ENCODE measurements around the gene ENDOV.

ENDOV gene

DNA sequence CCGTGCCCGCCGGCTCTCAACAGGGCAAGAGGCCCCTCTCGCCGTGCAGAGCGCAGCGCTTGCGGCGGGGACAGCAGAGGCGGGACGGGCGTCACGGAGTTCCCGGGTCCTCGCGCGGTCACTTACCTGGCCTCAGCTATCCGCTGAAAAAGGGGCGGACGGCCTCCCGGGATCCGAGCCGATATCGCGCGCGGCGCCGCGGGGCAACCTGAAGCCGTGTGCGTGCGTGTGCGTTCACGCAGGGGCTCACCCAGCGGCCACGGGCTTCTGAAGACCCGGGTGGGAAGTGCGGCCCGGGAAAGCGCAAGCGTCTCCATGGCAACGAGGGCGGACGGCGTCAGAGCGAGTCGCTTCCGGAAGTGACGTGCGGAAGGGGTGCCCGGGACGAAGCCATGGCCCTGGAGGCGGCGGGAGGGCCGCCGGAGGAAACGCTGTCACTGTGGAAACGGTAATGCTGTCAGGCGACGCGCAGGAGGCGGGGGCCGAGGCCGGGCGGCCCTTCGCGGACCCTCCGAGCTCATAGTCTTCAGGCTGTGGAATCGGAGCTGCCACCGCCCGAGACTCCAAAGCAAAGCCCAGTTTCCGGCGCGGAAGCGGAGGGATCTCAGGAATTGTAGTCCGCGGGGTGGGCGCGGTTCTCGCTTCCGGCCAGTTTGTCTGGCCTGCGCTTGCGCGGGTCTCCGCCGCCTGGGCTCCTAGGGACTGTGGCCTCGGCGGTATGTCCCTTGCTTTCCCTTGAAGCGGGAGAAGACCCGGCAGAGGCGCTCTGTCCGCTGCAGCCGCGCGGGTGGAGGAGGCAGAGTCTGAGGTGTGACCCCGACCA is at the start of gene ENDOV:
Gene ENDOV, plus strand, starts transcription at position 365 of the 823 bp plus-strand sequence. Its CDS starts 28 bp downstream, at position 393.
- DNase-seq = peak; percentile 87

DNA sequence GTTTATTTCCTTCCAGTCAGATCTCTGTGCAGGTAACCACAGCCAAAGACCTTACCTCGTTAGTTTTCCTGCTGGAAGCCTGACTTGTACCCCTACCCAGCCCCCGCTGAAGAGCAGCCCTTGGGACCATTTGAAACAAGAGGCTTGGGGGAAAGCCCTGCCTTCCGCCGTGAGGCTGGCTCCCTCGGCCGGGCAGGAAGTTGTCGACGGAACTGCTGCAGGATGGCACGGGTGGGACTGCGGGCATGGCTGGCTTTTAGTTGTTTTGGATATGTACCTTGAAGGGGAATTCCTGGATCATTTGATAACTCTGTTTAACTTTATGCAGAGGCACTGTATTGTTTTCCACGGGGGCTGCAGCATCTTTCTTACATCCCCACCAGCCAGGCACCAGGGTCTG is 49.0 kb upstream of the ENDOV start:
- DNase-seq = no peak

- no peak for DNase-seq
Observed at GRCh38 chr17:80367503-80367902, 47.5 kb upstream of the ENDOV start.

DNA sequence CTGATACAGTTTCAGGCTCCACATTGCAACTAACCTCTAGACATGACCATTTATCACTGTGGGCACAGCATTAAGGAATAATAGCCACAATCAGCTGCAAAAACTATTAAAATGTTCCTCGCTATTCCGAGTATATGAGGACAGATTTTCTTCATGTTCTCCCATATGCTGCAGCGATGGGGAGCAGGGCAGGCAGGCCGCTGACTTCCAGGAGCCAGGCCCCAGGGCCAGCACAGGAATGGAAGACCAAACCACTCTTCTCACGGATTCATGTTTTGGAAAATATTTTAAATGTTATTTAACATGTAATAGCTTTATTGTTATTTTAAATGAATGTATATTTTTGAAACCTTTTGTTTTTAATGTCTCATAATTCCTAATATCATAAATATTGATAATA is 43.8 kb upstream of the ENDOV start:
- no peak for DNase-seq

- DNase-seq = no peak
Observed at GRCh38 chr17:80372456-80372855, 42.5 kb upstream of the ENDOV start.

DNA sequence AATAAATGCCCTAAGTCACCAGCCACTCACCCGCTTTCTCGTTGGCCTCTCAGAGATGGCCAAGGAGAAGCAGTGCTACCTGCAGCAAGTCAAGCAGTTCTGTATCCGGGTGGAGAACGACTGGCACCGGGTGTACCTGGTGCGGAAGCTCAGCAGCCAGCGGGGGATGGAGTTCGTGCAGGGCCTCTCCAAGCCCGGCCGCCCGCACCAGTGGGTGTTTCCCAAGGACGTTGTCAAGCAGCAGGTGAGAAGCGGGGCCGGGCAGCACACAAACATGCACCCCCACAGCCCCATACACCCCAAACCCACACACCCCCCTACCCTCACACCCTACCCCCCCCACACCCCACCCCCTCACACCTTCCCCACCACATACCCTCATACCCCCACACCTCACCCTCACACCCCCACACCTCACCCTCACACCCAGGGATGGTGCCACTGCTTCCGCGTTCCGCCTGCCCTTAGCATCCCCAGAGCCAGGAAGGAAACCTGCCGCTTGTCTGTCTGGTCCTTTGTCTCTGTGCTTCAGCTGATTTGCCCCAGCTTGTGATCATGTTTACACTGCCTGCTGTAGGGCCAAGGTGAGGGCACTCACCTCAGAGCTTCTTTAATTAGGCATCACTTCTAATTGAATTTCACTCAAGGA is 41.9 kb upstream of the ENDOV start:
- DNase-seq = no peak

- no peak for DNase-seq
Observed at GRCh38 chr17:80374039-80374731, 40.8 kb upstream of the ENDOV start.

GRCh38 chr17:80374732-80375585 is 40.0 kb upstream of the ENDOV start:
- DNase-seq = no peak

DNA sequence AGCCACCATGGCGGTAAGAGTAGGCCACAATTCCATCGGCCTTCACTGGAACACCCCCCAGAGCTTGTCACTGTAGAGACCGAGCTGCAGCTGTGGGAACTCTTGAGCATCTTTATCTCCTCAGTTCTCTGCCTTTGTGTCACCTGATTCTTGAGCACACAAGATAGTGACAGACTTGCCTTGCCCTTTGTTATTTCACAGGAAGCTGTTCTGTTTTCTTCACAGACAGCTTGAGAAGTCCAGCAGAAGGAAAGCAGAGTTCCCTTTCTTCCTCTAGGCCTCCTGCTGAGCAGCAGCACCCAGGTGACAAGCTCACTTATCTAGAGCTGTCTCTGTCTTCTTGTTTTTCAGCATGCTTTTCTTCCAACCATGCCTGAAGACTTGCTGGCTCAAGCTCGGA is 38.4 kb upstream of the ENDOV start:
- no peak for DNase-seq

- DNase-seq = no peak
Observed at GRCh38 chr17:80377798-80378197, 37.2 kb upstream of the ENDOV start.

GRCh38 chr17:80379348-80379747 is 35.6 kb upstream of the ENDOV start:
- DNase-seq = no peak

GRCh38 chr17:80380068-80380467 is 34.9 kb upstream of the ENDOV start:
- no peak for DNase-seq

DNA sequence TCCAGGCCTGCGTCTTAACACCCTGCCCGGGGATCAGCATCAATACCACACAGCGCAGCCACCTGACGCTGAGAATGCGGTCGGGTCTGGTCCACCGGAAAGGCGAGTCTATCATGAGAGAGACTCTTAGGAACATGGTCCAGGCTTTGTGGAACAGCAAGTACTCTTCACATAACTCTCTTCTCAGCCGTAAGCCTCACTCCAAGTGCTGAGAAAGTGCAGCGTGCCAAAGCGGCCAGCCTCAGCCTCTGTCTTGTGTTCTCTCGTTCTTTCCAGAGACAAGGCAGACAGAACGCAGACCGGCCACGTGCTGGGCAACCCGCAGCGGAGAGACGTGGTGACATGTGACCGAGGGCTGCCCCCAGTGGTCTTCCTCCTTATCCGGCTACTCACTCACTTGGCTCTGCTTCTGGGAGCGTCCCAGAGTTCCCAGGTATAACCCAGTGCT is 34.4 kb upstream of the ENDOV start:
- DNase-seq = no peak

GRCh38 chr17:80381416-80381923 is 33.5 kb upstream of the ENDOV start:
- DNase-seq = no peak

- no peak for DNase-seq
Observed at GRCh38 chr17:80382446-80382845, 32.5 kb upstream of the ENDOV start.

GRCh38 chr17:80382956-80383355 is 32.0 kb upstream of the ENDOV start:
- no peak for DNase-seq

DNA sequence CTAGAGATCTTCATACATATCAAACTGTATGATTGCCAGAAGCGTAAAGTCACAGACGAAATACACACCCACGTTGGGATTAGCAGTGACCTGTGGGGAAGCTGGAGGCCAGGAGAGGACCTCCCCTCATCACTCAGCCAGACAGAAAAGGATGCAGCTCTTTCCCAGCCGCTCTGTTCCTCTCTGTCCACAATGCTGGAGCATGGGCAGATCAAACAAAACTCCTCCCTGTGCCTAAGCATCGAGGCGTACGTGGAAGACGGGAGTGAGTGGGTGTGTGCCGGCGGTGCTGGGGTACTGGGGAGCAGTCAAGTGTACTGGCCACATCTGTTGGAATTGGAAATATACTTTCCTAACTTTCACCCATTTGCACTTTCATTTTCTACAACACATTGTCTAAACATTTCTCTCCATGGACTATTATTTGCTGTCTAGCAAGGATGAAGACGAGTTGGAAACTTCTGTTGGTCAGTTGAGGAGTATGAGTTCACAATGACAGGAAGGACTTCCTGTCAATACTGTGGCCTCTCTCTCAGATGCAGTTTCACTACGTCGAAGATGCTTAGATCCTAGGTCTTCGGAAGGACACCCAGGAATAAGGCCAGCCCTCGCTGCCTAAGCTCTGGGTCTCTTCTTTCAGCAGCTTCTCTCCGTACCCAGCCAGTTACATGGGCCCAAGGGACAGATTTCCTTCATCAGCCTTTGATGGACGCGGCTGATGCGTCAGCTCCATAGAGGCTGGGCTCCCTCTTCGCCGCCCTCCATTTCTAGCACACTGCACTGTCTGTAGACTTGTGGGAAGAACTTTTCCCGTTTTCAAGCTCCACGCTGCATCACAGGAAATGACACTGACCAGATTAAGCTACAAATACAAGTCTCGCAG is 30.6 kb upstream of the ENDOV start:
- DNase-seq = no peak

DNA sequence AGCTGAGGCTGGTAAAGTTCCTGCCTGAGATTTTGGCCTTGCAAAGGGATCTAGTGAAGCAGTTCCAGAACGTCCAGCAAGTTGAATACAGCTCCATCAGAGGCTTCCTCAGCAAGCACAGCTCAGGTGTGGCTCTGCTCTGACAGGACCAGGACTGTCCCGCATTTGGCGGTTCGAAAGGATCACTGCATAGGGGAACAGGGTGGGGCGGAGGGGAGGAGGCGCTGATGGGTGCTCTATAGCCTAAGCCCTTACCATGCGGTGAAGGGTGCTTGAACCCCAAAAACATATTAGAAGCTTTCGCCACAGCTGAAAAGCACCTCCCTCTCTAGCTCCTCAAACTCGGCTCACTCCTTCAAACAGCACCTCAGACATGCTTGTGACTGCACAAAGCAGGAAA is 29.9 kb upstream of the ENDOV start:
- no peak for DNase-seq

- no peak for DNase-seq
Observed at GRCh38 chr17:80386341-80386740, 28.6 kb upstream of the ENDOV start.

- DNase-seq = no peak
Observed at GRCh38 chr17:80387071-80387470, 27.9 kb upstream of the ENDOV start.

GRCh38 chr17:80388175-80388574 is 26.8 kb upstream of the ENDOV start:
- DNase-seq = no peak

DNA sequence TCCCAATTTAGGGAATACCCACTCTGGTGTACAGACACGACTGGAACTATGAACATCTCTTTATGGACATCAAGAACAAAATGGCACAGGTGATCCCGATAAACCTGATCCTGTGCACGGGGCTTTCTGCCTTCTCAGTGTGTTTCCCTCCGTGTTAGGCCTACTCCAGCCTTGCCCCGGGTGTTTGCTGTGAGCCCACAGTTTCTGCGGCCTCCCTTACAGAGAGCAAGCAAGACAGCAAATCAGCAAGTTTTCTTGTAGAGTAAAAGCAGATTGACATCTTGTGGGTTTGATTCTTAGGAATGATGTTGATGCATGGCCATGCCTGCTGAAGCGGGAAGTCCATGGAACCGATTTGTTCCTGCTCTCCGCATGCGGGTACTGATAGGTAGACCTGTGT is 26.4 kb upstream of the ENDOV start:
- no peak for DNase-seq

Measured in NCI-H1048 (cell line).